HEK293 (cell line): Measurements from ENCODE around the gene SLC25A25.

Experiments
- CTCF ChIA-PET: fragments of 350-600 bp; formaldehyde crosslinking; extraction: SDS; loops from one replicate; lab custom pipeline; 2021; ENCODE audit warnings: antibody characterized with exemption; lab: Yijun Ruan, JAX
- POLR2A ChIA-PET: fragments of 300-600 bp; formaldehyde crosslinking; extraction: SDS; loops from one replicate; lab custom pipeline; 2020; ENCODE audit warnings: antibody characterized with exemption, inconsistent platforms; lab: Yijun Ruan, JAX
- H3K27ac ChIP-seq: fragments of 200-500 bp; sonication (Bioruptor generic); 2 replicates; pipeline ENCODE4 v1.5.1; 2014; ENCODE audit warnings: low read depth, low read length, control low read depth, inconsistent platforms; ENCODE audit errors: extremely low read depth
- H3K36me3 ChIP-seq, 2 experiments: fragments of 200-500 bp in 1 of 2; sonication (Bioruptor generic) in 1 of 2; 1 replicate in 1 of 2; 2 replicates in 1 of 2; pipeline ENCODE4 v1.5.1; 2014 to 2017; ENCODE audit warnings: inconsistent platforms in 2 of 2, low read length in 2 of 2; ENCODE audit not compliant: control insufficient read depth in 2 of 2, insufficient read depth in 1 of 2
- H3K4me1 ChIP-seq: fragments of 200-500 bp; sonication (Bioruptor generic); 2 replicates; pipeline ENCODE4 v1.5.1; 2014; ENCODE audit warnings: mild to moderate bottlenecking, low read length, inconsistent platforms; ENCODE audit not compliant: control insufficient read depth, insufficient read depth
- H3K4me3 ChIP-seq: 2 replicates; pipeline ENCODE4 v1.5.1; 2011; ENCODE audit warnings: low read depth, mild to moderate bottlenecking, control low read depth, low read length, moderate library complexity
- H3K9me3 ChIP-seq: fragments of 200-500 bp; sonication (Bioruptor generic); 2 replicates; pipeline ENCODE4 v1.5.1; 2014; ENCODE audit warnings: low read depth, low read length, inconsistent platforms; ENCODE audit not compliant: control insufficient read depth, insufficient read depth
- EGR2 ChIP-seq: fragments of 450-650 bp; formaldehyde crosslinking; IDR thresholded peaks from 2 replicates; pipeline ENCODE4 v1.5.1; 2016; ENCODE audit warnings: low read depth, missing biosample characterization, missing genetic modification characterization
- GLIS1 ChIP-seq: fragments of 450-650 bp; formaldehyde crosslinking; IDR thresholded peaks from 2 replicates; pipeline ENCODE4 v1.5.1; 2016; ENCODE audit warnings: missing biosample characterization, missing genetic modification characterization
- GLIS2 ChIP-seq: fragments of 450-650 bp; formaldehyde crosslinking; IDR thresholded peaks from 2 replicates; pipeline ENCODE4 v1.5.1; 2016; ENCODE audit warnings: missing biosample characterization, missing genetic modification characterization
- HOXD13 ChIP-seq: sonication (generic); formaldehyde crosslinking; IDR thresholded peaks from 2 replicates; pipeline ENCODE4 v1.8.0; 2022; ENCODE audit warnings: missing genetic modification reagents, borderline replicate concordance
- KLF17 ChIP-seq: fragments of 450-650 bp; formaldehyde crosslinking; IDR thresholded peaks from 2 replicates; pipeline ENCODE4 v1.5.1; 2016; ENCODE audit warnings: missing biosample characterization, missing genetic modification characterization
- PRDM1 ChIP-seq: fragments of 450-650 bp; formaldehyde crosslinking; IDR thresholded peaks from 2 replicates; pipeline ENCODE4; 2016; ENCODE audit warnings: missing biosample characterization, missing genetic modification characterization
- SP3 ChIP-seq: fragments of 450-650 bp; formaldehyde crosslinking; IDR thresholded peaks from 2 replicates; pipeline ENCODE4 v1.5.1; 2016; ENCODE audit warnings: missing biosample characterization, missing genetic modification characterization
- ZBTB10 ChIP-seq: fragments of 450-650 bp; formaldehyde crosslinking; IDR thresholded peaks from 2 replicates; pipeline ENCODE4 v1.5.1; 2016; ENCODE audit warnings: missing biosample characterization, missing genetic modification characterization
- ZBTB8A ChIP-seq: fragments of 450-650 bp; formaldehyde crosslinking; IDR thresholded peaks from 2 replicates; pipeline ENCODE4 v1.5.1; 2016; ENCODE audit warnings: missing biosample characterization, missing genetic modification characterization
- ZFHX2 ChIP-seq: fragments of 450-650 bp; formaldehyde crosslinking; conservative IDR thresholded peaks from 2 replicates; pipeline ENCODE4 v1.5.1; 2016; ENCODE audit warnings: missing biosample characterization, missing genetic modification characterization
- ZIC2 ChIP-seq: fragments of 450-650 bp; formaldehyde crosslinking; IDR thresholded peaks from 2 replicates; pipeline ENCODE4 v1.5.1; 2016; ENCODE audit warnings: missing biosample characterization, missing genetic modification characterization
- ZNF280D ChIP-seq: fragments of 450-650 bp; formaldehyde crosslinking; IDR thresholded peaks from 2 replicates; pipeline ENCODE4 v1.5.1; 2016; ENCODE audit warnings: missing biosample characterization, missing genetic modification characterization
- ZNF335 ChIP-seq: fragments of 450-650 bp; formaldehyde crosslinking; conservative IDR thresholded peaks from 2 replicates; pipeline ENCODE4 v1.5.1; 2016; ENCODE audit warnings: missing biosample characterization, missing genetic modification characterization
- ZNF366 ChIP-seq: fragments of 450-650 bp; formaldehyde crosslinking; conservative IDR thresholded peaks from 2 replicates; pipeline ENCODE4 v1.5.1; 2016; ENCODE audit warnings: missing biosample characterization, missing genetic modification characterization
- ZNF518A ChIP-seq: fragments of 450-650 bp; formaldehyde crosslinking; conservative IDR thresholded peaks from 2 replicates; pipeline ENCODE4 v1.5.1; 2016; ENCODE audit warnings: low read depth, missing biosample characterization, missing genetic modification characterization
- ZNF521 ChIP-seq: fragments of 450-650 bp; formaldehyde crosslinking; IDR thresholded peaks from 2 replicates; pipeline ENCODE4 v1.5.1; 2017; ENCODE audit warnings: missing biosample characterization, mild to moderate bottlenecking, missing genetic modification characterization
- ZNF560 ChIP-seq: fragments of 450-650 bp; formaldehyde crosslinking; IDR thresholded peaks from 2 replicates; pipeline ENCODE4 v1.5.1; 2017; ENCODE audit warnings: missing biosample characterization, missing genetic modification characterization, borderline replicate concordance
- ZNF561 ChIP-seq: fragments of 450-650 bp; IDR thresholded peaks from 2 replicates; pipeline ENCODE4 v1.5.1; 2018; ENCODE audit warnings: missing biosample characterization, missing genetic modification characterization, borderline replicate concordance
- ZNF704 ChIP-seq: fragments of 450-650 bp; formaldehyde crosslinking; IDR thresholded peaks from 2 replicates; pipeline ENCODE4 v1.5.1; 2016; ENCODE audit warnings: missing biosample characterization, missing genetic modification characterization

The SLC25A25 gene

GRCh38 chr9:128097543-128098296, 29.7 kb downstream of the SLC25A25 start:
- CTCF ChIA-PET, result interaction anchor here (0.6 to 5.0 kb wide), 14 partner anchors 13 to 1949 kb away, joined by 3 to 42 read pairs (median 4); no protein-coding TSS in a partner anchor
- peak; percentile 56 for TF ChIP-seq GLIS1
- TF ChIP-seq SP3, result no peak
- TF ChIP-seq ZNF561 (tag by site-specific recombination), result no peak
- TF ChIP-seq ZFHX2 (tag by site-specific recombination), result peak; percentile 41
- TF ChIP-seq ZBTB8A (tag by site-specific recombination), result no peak
- TF ChIP-seq ZNF521 (tag by site-specific recombination), result no peak
- TF ChIP-seq ZNF518A (tag by site-specific recombination), result no peak
- TF ChIP-seq KLF17 (tag by site-specific recombination), result 0 out of 2 replicates have a peak, but pooled peaks have one; percentile 9
- no peak for TF ChIP-seq ZNF704 (tag by site-specific recombination)
- peak; percentile 18; the same call in 1 of the 2 replicates for TF ChIP-seq EGR2 (tag by site-specific recombination)
- TF ChIP-seq ZIC2 (tag by site-specific recombination), result peak; percentile 16; the same call in 1 of the 2 replicates
- TF ChIP-seq ZNF366, result no peak
- TF ChIP-seq PRDM1, result no peak
- TF ChIP-seq GLIS2 (tag by site-specific recombination), result peak; percentile 32; the same call in 1 of the 2 replicates
- peak; percentile 62 for TF ChIP-seq ZNF335 (tag by site-specific recombination)
- no peak for TF ChIP-seq HOXD13 (CRISPR knock-in tag)
- TF ChIP-seq ZNF280D (tag by site-specific recombination), result no peak
- no peak for TF ChIP-seq ZNF560 (tag by site-specific recombination)
- TF ChIP-seq ZBTB10 (tag by site-specific recombination), result no peak
- Histone ChIP-seq H3K4me1 (0 out of 2 replicates have a peak, but pooled peaks cover 4% of the 10 kb centered on the region), H3K36me3 (peaks cover 0 to 22% of the 10 kb centered on the region in 2 experiments; a peak in 1 of 3 replicates), H3K27ac (no peak overlapping the region), H3K9me3 (no peaks in the 10 kb centered on the region), H3K4me3 (no peak overlapping the region)
- POLR2A ChIA-PET, result interaction anchor here (0.5 to 2.2 kb wide), 12 partner anchors 8 to 143 kb away, joined by 3 to 14 read pairs (median 4); partner anchors contain the start of genes EEIG1 and SLC25A25
